HG02623 (cell line): ENCODE data around the gene TFR2.

Source experiments
- ATAC-seq: cut with Tn5 transposase; IDR thresholded peaks from one replicate; pipeline ENCODE4 v1.9.1; 2021; ENCODE audit warnings: moderate library complexity; ENCODE audit not compliant: unreplicated experiment

TFR2 gene

DNA sequence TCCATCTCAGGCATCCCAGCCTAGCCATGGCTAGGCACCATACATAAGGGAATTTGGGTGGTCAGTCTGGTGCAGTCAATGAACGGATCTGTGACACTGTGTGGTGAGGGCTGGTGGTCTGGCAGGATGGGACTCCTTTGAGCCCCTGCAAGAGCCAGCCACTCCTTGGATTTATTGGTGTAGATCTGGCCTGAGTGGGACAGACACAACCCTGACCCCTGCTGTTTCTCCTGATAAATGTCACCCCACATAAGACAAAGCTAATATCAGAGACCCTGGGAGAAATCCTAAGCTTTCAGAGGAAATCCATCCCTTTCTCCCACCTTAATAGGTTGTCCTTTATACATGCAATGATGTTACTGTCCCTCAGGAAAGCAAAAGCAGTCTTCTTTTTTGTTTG, 52.9 kb downstream of the TFR2 start:
- ATAC-seq: no peak

DNA sequence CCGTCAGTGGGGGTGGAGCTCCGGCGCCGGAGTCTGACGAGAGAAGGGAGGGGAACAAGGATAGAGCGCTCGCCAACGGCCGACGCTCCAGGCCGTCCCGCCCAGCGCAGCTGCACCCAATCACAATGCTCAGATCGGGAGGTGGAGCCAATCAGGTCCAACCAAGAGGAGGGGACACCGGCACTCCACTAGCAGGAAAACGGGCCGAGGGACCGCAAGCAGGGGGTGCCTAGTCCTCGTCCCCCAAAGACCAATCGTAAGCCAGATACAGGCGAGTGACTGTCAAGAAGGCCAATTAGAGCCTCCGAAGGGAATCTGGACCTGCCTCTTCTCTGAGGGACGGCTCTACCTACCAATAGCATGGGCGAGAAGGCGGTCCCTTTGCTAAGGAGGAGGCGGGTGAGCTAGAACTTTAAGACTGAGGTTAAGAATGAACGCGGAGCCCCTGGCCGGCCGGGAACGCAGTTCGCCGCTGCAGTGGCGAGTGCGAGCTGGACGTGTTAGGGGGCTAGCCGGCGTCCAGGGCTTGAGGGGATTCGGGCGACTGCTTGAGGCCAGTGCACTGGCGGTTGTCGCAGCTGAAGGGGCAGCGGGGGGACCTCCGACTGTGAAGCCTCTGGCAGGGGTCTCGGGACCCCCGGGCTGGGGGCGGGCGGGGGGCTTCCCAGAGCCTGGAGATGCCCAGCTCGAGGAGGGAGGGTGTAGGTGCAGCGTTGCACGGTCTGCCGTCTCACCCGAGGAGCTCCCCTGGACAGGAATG, 54.9 kb downstream of the TFR2 start, which contains the start of gene FBXO24:
FBXO24 (plus strand) TSS at position 63 of the 760 bp plus-strand sequence; CDS start at position 361, 298 bp downstream.
- peak; percentile 87 for ATAC-seq

DNA sequence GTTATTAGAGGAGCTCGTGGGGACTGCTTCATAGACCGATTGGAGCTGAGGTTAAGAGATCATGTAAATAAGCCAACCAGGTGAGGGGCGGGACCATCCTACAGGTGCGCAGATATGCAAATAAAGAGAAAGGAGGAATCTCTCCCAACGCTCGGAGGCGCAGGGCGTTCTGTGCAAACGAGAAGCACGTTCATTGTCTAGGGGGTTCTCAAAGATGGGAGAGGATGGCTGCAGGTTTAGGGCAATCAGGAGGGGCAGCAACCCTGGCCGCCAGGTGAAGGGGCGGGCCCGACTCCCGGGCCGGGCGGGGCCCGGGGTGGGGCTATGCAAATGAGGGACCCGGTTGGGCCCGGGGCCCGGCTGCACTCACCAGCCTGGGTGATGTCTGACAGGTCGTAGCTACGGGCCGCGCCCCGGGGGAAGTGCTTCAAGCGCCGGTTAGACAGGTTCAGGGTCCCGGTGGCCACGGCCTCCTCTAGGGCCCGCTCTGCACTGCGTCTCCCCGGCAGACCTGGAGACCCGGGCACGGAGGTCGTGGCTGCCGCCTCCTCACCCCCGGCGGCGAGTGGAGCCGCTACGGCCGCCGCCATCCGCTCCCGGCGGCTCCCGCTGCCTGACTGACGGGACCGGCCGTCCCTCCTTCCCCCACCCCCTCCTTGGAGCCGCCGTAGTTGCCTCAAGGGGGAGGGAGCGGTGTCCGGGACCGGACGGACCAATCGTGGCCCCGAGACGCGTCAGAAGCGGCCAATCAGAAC, 55.7 kb downstream of the TFR2 start, which contains the start of gene LRCH4:
LRCH4 (minus strand) TSS at position 619 of the 755 bp plus-strand sequence; CDS start at position 590, 29 bp downstream.
- ATAC-seq: peak; percentile 5

GRCh38 chr7:100584683-100585510, 56.5 kb downstream of the TFR2 start:
- ATAC-seq: no peak

DNA sequence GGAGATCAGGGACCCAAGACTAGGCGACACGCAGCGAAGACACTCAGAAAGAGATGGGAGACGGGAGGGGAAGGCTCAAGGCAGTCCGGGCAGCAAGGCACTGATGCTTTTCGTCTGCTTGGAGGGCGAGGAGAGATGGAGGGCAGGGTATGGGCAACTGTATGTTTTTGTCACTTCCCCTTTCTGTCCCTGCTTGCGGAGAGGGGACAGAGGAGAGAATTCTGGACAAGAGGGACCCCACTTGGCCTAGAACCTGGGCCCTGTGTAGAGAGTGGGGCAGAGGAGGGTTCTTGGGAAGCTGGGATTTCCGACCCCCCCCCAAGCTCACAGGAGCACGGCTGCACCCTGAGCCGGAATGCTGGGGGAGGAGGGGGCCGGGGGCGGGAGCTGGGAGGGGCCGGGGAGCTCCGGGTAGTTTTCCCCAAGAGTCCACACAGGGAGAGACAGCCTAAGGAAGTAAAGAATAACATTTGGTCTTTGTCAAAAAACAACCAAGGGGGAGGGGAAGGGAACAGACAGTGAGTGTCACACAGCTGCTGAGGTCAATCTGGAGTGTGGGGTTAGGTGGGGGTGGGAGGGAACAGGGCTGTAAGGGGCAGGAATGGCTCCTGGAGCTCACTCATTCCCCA, 57.2 kb downstream of the TFR2 start:
- ATAC-seq: no peak

- no peak for ATAC-seq
These were observed 58.0 kb downstream of the TFR2 start for GRCh38 chr7:100583132-100584053.

GRCh38 chr7:100582650-100583049, 58.7 kb downstream of the TFR2 start:
- ATAC-seq: no peak

DNA sequence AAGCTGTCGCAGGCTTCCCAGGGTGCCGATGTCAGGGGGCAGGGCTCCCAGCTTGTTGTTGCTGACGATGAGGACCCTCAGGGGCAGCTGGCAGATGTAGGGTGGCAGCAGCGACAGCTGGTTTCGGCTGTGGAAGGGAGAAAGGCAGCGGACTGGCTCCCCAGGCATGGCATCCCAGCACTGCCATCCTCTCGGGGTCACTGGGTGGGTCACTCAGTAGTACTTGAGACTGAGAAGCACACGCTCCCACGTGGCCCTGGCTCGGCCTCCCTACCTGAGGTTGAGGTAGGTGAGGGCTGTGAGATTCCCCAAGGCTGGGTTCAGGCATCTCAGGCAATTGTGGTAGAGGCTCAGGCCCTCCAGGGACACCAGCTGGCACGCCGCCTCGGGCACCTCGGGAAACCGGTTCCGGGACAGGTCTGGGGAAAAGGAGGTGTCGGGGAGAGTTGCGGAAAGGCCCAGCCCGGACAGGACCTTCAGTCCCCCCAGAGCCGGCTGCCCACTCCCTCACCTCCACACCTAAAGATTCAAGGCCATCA, 59.2 kb downstream of the TFR2 start:
- no peak for ATAC-seq

GRCh38 chr7:100580466-100581283, 60.7 kb downstream of the TFR2 start:
- ATAC-seq: no peak

DNA sequence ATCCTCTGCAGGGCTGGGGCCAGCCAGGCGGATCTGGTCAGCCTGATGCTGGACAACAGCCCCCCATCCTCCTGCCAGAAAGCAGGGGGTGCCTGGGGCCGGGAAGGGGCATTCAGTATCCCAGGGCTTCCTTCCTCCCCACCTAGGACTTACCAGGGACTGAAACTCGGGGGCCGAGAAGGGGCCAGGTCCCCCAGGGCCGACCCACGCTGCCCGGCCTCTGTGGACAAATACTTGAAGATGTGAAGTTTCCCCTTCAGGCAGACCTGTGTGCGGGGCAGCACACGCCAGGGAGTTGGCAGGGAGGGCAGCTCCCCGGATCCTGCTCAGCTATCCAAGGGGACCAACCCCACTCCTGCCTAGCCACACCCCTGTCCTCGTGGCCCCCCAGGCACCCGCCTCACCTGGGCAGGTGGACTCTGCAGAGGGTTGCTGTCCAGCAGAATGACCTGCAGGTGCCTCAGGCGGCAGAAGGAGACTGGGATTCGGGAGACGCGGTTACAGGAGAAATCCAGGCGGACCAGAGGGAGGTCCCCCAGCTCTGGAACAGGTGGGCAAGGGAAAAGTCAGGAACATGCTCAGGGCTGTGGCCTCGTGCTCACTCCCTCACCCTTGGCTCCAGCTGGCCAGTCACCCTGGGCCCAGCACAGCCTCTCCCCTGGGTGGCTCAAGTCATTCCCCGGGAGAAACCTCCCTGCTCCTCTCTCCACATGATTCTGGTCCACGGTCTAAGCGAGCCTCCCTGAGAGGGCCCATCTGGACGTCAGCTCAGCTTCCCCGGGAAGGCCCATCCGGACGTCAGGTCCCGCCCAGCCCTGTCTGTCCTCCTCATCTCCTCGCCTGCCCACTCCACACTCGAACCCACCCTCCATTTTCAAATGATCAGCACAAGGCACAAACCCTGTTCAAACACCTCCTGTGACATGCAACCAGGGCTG, 62.8 kb downstream of the TFR2 start:
- ATAC-seq: no peak

GRCh38 chr7:100577507-100577906, 63.8 kb downstream of the TFR2 start:
- no peak for ATAC-seq

DNA sequence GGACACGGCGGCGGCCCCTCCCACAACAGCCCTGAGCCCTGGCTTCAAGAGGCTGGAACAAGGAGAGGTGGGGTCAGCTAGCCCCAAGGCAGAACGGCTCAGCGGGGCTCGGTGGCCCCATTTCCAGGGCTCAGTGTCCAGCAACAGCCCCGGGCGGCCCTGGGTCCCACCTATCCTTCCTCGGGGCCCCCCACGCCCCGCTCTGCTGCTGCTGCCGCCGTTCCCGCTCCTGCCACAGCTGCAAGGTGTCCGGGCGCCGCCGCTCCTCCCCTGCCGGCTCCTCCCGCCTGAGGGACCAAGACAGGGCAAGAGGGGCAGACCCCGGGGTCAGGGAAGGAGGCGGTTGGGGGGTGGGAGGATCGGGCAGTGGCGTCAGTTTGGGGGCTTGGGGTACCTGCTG, 64.2 kb downstream of the TFR2 start:
- no peak for ATAC-seq

DNA sequence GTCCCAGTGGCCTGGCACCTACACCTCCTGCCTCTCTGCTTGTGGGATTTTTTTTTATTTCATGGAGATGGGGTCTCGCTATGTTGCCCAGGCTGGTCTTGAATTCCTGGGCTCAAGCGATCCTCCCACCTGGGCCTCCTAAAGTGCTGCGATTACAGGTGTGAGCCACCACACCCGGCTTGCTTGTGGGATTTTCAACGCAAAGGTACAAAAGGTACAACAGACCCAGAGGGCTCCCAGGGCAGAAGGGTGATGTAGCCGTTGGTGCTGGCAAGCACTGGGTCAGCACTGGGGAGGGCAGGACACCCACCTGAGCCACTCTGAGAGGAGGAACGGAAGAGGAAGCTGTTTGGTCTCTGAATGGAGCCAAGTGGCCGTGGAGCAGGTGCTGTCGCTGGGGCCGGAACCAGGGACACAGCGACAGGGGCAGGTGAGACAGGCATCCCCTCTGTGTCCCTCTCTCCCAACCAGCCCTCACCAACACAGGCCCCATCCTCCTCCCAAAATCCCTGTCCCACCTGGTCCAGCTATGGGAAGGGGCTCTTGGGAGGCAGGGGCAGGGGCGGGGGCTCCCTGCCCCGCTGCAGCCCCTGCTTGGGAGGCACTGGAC, 64.9 kb downstream of the TFR2 start:
- no peak for ATAC-seq

DNA sequence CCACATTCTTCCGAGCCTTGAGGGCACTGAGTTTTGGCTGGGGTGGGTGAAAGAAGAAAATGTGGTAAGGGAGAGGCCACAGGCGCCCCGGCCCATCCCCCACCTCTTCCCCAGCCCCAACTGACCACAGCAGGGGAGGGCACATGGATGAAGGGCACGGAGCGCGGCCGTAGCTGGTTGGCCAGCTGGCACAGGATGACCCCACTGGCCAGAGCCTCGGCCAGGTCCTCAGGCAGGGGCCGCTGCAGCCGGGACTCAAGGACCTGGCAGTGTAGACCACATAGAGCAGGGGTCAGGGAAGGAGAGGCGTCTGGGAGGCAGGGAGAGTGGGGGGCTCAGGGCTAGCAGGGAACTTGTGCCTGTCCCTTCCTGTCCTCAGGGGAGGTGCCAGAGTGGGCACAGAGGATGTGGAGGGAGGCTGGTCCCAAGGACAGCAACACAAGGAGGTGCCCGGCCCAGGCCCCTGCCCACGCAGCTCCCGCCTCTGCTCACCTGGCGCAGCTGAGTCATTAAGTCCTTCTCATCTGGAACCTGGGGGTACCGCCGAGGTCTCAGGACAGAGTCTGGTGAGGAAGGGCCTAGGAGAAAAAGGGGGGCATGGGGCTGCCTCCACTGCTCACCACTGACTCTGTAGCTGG, 65.5 kb downstream of the TFR2 start:
- no peak for ATAC-seq

GRCh38 chr7:100575206-100575631, 66.1 kb downstream of the TFR2 start:
- no peak for ATAC-seq

GRCh38 chr7:100574362-100575205, 66.8 kb downstream of the TFR2 start:
- no peak for ATAC-seq
